HG02852 (cell line): ENCODE results near the gene IRF7.
"Not testable (repeated sequence)": the region's sequence is repeated elsewhere in the genome, so short reads cannot be mapped to it uniquely, and the experiment has no call there.

Experiments
- ATAC-seq: cut with Tn5 transposase; IDR thresholded peaks from one replicate; pipeline ENCODE4 v1.9.1; 2021; ENCODE audit warnings: mild to moderate bottlenecking, moderate library complexity; ENCODE audit not compliant: unreplicated experiment

The IRF7 gene

GRCh38 chr11:615504-616319 lies at the start of gene IRF7:
Gene IRF7, minus strand, starts transcription at chr11:615950. Its CDS starts 586 bp downstream, at chr11:615364.
- peak; percentile 72 for ATAC-seq

- ATAC-seq, result no peak
Observed at GRCh38 chr11:665062-665703, 49.4 kb upstream of the IRF7 start.

GRCh38 chr11:662689-663274 lies 47.0 kb upstream of the IRF7 start:
- no peak for ATAC-seq

- ATAC-seq, result no peak
Observed at GRCh38 chr11:660681-661444, 45.1 kb upstream of the IRF7 start.

- ATAC-seq, result no peak
Observed at GRCh38 chr11:660281-660680, 44.5 kb upstream of the IRF7 start.

GRCh38 chr11:659532-660085 lies 43.9 kb upstream of the IRF7 start:
- ATAC-seq, result no peak

GRCh38 chr11:657691-658126 lies 42.0 kb upstream of the IRF7 start:
- no peak for ATAC-seq

GRCh38 chr11:656866-657265 lies 41.1 kb upstream of the IRF7 start:
- ATAC-seq, result no peak

GRCh38 chr11:656426-656825 lies 40.7 kb upstream of the IRF7 start:
- ATAC-seq, result no peak

GRCh38 chr11:655036-655726 lies 39.4 kb upstream of the IRF7 start:
- no peak for ATAC-seq

GRCh38 chr11:654444-654843 lies 38.7 kb upstream of the IRF7 start:
- ATAC-seq, result not testable (repeated sequence)

GRCh38 chr11:653837-654236 lies 38.1 kb upstream of the IRF7 start:
- no peak for ATAC-seq

- not testable (repeated sequence) for ATAC-seq
Observed at GRCh38 chr11:653136-653535, 37.4 kb upstream of the IRF7 start.

GRCh38 chr11:650482-650881 lies 34.7 kb upstream of the IRF7 start:
- no peak for ATAC-seq

- not testable (repeated sequence) for ATAC-seq
Observed at GRCh38 chr11:647672-648158, 32.0 kb upstream of the IRF7 start.

- ATAC-seq, result no peak
Observed at GRCh38 chr11:646214-646613, 30.5 kb upstream of the IRF7 start.

GRCh38 chr11:645536-645935 lies 29.8 kb upstream of the IRF7 start:
- ATAC-seq, result no peak

GRCh38 chr11:643849-644738 lies 28.3 kb upstream of the IRF7 start:
- no peak for ATAC-seq

- ATAC-seq, result no peak
Observed at GRCh38 chr11:643366-643765, 27.6 kb upstream of the IRF7 start.
